Measurements from ENCODE around the gene ARSG.
"Not testable (repeated sequence)": the region's sequence is repeated elsewhere in the genome, so short reads cannot be mapped to it uniquely, and the experiment has no call there.

The ARSG gene

GRCh38 chr17:68329331-68329730 is 38.0 kb downstream of the ARSG start:
- DNase-seq (ENCODE audit: low spot score), result no peak

GRCh38 chr17:68331932-68332331 is 40.6 kb downstream of the ARSG start:
- not testable (repeated sequence) for DNase-seq (ENCODE audit: low spot score)

- DNase-seq (ENCODE audit: low spot score), result no peak
Measured at GRCh38 chr17:68334393-68334792, 43.1 kb downstream of the ARSG start.

- no peak for DNase-seq (ENCODE audit: low spot score)
Measured at GRCh38 chr17:68341482-68341881, 50.2 kb downstream of the ARSG start.

GRCh38 chr17:68343976-68344375 is 52.7 kb downstream of the ARSG start:
- no peak for DNase-seq (ENCODE audit: low spot score)

- DNase-seq (ENCODE audit: low spot score), result no peak
Measured at GRCh38 chr17:68344701-68345136, 53.4 kb downstream of the ARSG start.

- no peak for DNase-seq (ENCODE audit: low spot score)
Measured at GRCh38 chr17:68346448-68346847, 55.2 kb downstream of the ARSG start.

GRCh38 chr17:68347380-68347779 is 56.1 kb downstream of the ARSG start:
- no peak for DNase-seq (ENCODE audit: low spot score)

- DNase-seq (ENCODE audit: low spot score), result no peak
Measured at GRCh38 chr17:68349157-68349556, 57.9 kb downstream of the ARSG start.

GRCh38 chr17:68351395-68351794 is 60.1 kb downstream of the ARSG start:
- no peak for DNase-seq (ENCODE audit: low spot score)

GRCh38 chr17:68352041-68352440 is 60.7 kb downstream of the ARSG start:
- DNase-seq (ENCODE audit: low spot score), result no peak

- DNase-seq (ENCODE audit: low spot score), result not testable (repeated sequence)
Measured at GRCh38 chr17:68352671-68353070, 61.4 kb downstream of the ARSG start.

- DNase-seq (ENCODE audit: low spot score), result no peak
Measured at GRCh38 chr17:68353111-68353521, 61.8 kb downstream of the ARSG start.

GRCh38 chr17:68354311-68354710 is 63.0 kb downstream of the ARSG start:
- DNase-seq (ENCODE audit: low spot score), result not testable (repeated sequence)

- DNase-seq (ENCODE audit: low spot score), result not testable (repeated sequence)
Measured at GRCh38 chr17:68355108-68355507, 63.8 kb downstream of the ARSG start.

GRCh38 chr17:68356520-68356919 is 65.2 kb downstream of the ARSG start:
- DNase-seq (ENCODE audit: low spot score), result no peak

GRCh38 chr17:68356949-68357455 is 65.7 kb downstream of the ARSG start:
- no peak for DNase-seq (ENCODE audit: low spot score)

- no peak for DNase-seq (ENCODE audit: low spot score)
Measured at GRCh38 chr17:68357886-68358285, 66.6 kb downstream of the ARSG start.

- no peak for DNase-seq (ENCODE audit: low spot score)
Measured at GRCh38 chr17:68359791-68360535, 68.7 kb downstream of the ARSG start.

GRCh38 chr17:68365469-68365868 is 74.2 kb downstream of the ARSG start:
- DNase-seq (ENCODE audit: low spot score), result no peak

- DNase-seq (ENCODE audit: low spot score), result no peak
Measured at GRCh38 chr17:68368387-68368786, 77.1 kb downstream of the ARSG start.

- no peak for DNase-seq (ENCODE audit: low spot score)
Measured at GRCh38 chr17:68375566-68375965, 84.3 kb downstream of the ARSG start.

- not testable (repeated sequence) for DNase-seq (ENCODE audit: low spot score)
Measured at GRCh38 chr17:68376178-68376577, 84.9 kb downstream of the ARSG start.

- no peak for DNase-seq (ENCODE audit: low spot score)
Measured at GRCh38 chr17:68377771-68378267, 86.5 kb downstream of the ARSG start.

All from RKO (cell line).